Activated naive CD4-positive, alpha-beta T cell treated with anti-CD3 and anti-CD28 coated beads, Interleukin-2, amount 50 U/mL, for 72 hours (primary cell): ENCODE results near the gene SRCAP. TPM values are rescaled to one million over a fixed set of nuclear protein-coding genes. Genes with fewer than 3 reads are reported as not detected.

Experiments
- ATAC-seq, 2 donors: fragments of 150-1000 bp; cut with Tn5 transposase; 2 replicates each; pipeline ENCODE4 v1.10.0; 2021; ENCODE audit warnings: mild to moderate bottlenecking in 2 of 2, moderate library complexity in 2 of 2
- DNase-seq, 2 donors: peaks; one replicate each; pipeline ENCODE4 v3.0.0; 2021 to 2022; ENCODE audit warnings: low spot score in 2 of 2
- H3K27ac Mint-ChIP-seq, 2 donors: one replicate each; pipeline ENCODE4 v1.8.0; 2022; ENCODE audit warnings: mild to moderate bottlenecking in 2 of 2, mixed read lengths in 2 of 2
- H3K36me3 Mint-ChIP-seq, 2 donors: one replicate each; pipeline ENCODE4 v1.8.0; 2022; ENCODE audit warnings: mixed read lengths in 2 of 2
- H3K9me3 Mint-ChIP-seq, 2 donors: one replicate each; pipeline ENCODE4 v1.8.0; 2022; ENCODE audit warnings: mixed read lengths in 2 of 2
- total RNA-seq, 2 donors: library from RNA; stranded (reverse); gene quantifications; one replicate each; pipeline ENCODE4 v1.2.3, GENCODE V29; 2022

SRCAP gene
- total RNA-seq, 2 donors from 2014 or later, result 61.6 to 76.8 TPM

DNA sequence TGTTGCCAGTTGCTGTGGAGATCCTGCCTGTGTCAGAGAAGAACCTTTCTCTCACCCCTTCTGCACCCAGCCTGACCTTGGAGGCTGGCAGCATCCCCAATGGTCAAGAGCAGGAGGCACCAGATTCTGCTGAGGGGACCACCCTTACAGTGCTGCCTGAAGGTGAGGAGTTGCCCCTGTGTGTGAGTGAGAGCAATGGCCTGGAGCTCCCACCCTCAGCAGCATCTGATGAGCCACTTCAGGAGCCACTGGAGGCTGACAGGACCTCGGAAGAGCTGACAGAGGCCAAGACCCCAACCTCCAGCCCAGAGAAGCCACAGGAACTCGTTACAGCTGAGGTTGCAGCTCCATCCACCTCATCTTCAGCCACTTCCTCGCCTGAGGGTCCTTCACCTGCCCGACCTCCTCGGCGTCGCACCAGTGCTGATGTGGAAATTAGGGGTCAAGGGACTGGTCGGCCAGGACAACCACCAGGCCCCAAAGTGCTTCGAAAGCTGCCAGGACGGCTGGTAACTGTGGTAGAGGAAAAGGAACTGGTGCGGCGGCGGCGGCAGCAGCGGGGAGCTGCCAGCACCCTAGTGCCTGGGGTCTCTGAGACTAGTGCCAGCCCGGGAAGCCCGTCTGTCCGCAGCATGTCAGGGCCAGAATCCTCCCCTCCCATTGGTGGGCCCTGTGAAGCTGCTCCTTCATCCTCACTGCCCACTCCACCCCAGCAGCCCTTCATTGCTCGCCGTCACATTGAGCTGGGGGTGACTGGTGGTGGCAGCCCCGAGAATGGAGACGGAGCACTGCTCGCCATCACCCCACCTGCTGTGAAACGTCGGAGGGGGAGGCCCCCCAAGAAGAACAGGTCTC lies 39.0 kb downstream of the SRCAP start:
- DNase-seq (no peak), ATAC-seq (no peak)
- Mint-ChIP-seq H3K9me3 (no peaks in the 10 kb centered on the region), H3K36me3 (peaks cover 17 to 21% of the 10 kb centered on the region in 2 donors), H3K27ac (peak overlapping the region in 1 of 2 donors; percentile 3)

DNA sequence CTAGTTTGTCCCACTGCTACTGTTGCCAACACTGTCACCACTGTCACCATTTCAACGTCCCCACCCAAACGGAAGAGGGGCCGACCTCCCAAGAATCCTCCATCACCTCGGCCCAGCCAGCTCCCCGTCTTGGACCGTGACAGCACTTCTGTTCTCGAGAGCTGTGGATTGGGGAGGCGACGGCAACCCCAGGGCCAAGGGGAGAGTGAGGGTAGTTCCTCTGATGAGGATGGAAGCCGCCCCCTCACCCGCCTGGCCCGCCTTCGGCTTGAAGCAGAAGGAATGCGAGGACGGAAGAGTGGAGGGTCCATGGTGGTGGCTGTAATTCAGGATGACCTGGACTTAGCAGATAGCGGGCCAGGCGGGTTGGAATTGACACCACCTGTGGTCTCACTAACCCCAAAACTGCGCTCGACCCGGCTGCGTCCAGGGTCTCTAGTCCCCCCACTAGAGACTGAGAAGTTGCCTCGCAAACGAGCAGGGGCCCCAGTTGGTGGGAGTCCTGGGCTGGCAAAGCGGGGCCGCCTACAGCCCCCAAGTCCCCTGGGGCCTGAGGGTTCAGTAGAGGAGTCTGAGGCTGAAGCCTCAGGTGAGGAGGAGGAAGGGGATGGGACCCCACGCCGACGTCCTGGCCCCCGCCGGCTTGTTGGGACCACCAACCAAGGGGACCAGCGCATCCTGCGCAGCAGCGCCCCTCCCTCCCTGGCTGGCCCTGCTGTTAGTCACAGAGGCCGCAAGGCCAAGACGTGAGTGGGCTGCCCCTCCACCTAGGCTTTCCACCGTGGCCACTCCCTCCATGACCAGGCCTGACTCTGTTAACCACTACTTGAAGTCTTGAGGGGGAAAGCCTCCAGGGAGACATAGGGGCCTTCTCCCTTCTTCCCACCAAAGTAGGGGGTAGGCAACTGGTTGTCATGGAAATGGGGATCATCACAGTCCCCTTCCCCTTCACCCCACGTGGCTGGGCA lies 40.3 kb downstream of the SRCAP start:
- H3K27ac Mint-ChIP-seq, result peak overlapping the region; percentile 3 to 9
- H3K9me3 Mint-ChIP-seq, result no peaks in the 10 kb centered on the region
- DNase-seq, result no peak
- no peak for ATAC-seq
- H3K36me3 Mint-ChIP-seq, result peaks cover 16 to 24% of the 10 kb centered on the region in 2 donors

DNA sequence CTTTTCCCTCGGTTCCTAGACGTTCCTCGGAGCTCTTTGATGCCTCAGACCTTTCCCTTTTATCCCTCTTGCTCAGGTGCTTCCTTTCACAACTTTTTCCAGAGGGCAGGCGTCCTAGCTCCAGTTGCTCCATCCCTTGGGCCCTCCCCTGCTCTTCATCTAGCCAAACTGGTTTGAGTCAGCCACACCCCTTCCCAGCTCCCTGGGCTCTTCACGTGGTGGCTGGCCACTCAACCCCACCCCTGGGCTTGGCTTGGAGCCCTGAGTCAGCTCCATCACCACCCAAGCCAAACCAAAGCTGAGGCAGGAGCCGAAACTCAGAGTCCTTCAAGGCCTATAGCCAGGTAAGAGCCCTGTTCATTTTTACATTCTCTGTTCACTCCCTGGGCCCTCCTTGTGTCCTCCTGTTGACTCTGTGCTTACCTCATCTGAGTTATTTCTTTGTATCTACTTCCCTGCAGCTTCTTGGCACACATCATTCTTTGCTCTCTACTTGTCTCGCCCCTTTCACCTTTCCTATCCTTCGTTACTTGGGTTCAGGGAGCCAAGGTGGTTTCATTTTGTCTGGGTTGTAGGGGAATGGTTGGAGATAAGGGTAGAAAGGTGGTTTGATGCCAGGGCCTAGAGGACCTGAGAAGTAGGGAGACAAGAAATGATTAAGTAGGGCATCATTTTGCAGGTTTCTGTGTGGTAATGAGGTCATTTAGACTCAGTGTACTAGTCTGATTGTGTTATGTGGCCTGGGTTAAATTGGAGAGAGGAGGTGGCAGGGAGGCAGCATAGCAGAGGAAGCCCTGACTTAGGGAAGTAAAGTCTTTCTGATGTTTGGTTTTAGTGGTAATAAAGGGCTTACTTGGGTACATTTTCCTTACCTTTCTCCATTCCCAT lies 41.6 kb downstream of the SRCAP start:
- Mint-ChIP-seq H3K9me3 (no peaks in the 10 kb centered on the region), H3K27ac (peak overlapping the region; percentile 13 to 15), H3K36me3 (peaks cover 16 to 24% of the 10 kb centered on the region in 2 donors)
- DNase-seq (no peak), ATAC-seq (peak; percentile 49 to 74)

DNA sequence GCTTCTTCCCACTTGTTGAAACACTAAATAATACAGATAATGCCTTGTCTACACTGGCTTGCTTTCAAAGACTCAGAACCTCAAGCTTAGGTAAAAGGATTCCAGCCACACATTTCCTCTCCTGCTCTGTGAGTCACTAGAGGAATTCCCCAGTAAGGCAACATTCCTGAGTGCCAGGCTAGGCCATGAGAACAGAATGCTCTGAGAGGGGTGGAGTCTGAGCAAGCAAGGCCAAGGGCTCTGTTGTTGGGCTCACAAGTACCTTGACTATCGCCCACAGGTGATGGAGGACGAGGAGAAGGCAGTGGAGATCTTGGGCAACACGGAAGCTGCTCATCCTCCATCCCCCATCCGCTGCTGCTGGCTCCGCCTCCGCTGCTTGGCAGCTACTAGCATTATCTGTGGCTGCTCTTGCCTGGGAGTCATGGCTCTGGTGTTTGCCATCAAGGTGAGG lies 42.5 kb downstream of the SRCAP start:
- no peak for DNase-seq
- ATAC-seq, result no peak
- H3K9me3 Mint-ChIP-seq, result no peaks in the 10 kb centered on the region
- H3K27ac Mint-ChIP-seq, result peak overlapping the region; percentile 39 to 47
- H3K36me3 Mint-ChIP-seq, result peaks cover 16 to 18% of the 10 kb centered on the region in 2 donors

DNA sequence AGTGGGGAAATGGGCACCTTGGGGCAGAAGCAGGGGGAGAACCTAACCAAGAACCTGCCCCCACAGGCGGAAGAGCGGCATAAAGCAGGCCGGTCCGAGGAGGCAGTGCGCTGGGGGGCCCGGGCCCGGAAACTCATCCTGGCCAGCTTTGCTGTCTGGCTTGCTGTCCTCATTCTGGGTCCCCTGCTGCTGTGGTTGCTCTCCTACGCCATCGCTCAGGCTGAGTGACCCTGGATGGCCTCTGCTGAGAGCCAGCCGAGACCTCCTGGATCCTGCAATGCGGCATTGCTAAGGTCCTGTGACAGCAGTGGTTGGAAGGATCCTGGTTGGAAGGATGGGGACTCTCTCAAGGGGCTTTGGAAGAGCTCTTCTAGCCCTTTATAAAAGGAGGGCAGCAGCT lies 44.7 kb downstream of the SRCAP start:
- Mint-ChIP-seq H3K27ac (peak overlapping the region; percentile 37 to 86), H3K36me3 (peaks cover 13 to 22% of the 10 kb centered on the region in 2 donors), H3K9me3 (no peaks in the 10 kb centered on the region)
- DNase-seq, result no peak
- ATAC-seq, result no peak

DNA sequence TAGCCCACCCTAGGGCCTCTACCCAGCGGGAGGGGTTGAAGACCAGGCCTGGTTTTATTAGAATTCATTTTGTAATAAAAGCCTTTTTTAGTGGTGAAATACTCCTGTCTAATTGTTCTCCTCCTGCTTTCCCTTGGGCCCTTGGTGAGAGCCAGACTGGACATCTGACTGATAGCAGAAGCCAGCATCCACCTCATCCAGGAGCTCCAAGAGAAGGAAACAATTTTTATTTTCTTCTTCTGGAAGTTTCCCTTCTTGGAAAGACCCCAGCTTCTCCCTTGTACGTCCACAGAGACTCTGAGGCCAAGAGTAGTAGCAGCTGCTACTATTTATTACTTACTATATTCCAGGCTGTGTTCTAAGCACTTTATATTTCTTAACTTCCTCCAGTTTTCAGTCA lies 45.2 kb downstream of the SRCAP start:
- no peak for ATAC-seq
- peaks cover 15 to 24% of the 10 kb centered on the region in 2 donors for H3K36me3 Mint-ChIP-seq
- no peak for DNase-seq
- H3K9me3 Mint-ChIP-seq, result no peaks in the 10 kb centered on the region
- H3K27ac Mint-ChIP-seq, result no peak overlapping the region

DNA sequence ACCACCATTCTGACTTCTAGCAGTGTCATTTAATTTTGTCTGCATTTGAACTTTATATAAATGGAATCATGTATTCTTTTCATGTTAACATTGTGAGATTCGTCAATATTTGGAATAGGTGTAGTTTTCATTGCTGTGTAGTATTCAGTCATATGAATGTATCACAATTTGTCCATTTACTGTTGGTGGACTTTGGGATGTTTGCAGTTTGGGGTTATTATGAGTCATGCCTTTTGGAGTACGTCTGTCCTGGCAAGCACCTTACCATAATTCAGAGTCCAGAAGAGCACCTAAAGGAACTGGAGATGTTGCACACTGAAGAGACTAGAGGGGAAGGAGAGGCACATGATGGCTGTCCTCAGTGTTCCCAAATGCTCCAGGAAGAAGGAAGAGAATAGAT lies 46.1 kb downstream of the SRCAP start:
- ATAC-seq (no peak), DNase-seq (no peak)
- no peak overlapping the region for H3K27ac Mint-ChIP-seq
- no peaks in the 10 kb centered on the region for H3K9me3 Mint-ChIP-seq
- peaks cover 15 to 31% of the 10 kb centered on the region in 2 donors for H3K36me3 Mint-ChIP-seq

DNA sequence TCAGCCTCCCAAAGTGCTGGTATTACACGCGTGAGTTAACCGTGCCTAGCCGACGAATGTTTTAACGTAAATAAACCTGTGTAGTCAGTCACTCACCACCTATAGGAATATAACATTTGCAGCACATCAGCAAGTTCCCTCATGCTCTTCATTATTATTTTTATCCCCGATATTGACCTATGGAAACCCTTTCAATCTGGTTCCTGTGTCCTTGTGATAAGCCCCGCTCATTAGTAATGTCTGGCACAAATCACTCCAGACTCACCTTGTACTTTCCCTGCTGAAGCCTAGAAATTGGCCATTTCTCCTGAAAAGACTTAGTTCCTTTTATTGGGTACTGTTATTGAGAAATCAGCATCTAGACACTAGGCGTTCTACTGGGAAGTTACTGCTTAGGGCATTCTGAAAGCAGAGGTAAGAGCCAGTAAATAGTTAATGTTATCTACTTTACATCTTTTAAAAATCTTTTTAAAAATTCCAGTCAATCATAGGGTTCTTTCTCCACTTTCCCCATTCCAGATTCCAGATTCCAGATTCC lies 47.7 kb downstream of the SRCAP start:
- Mint-ChIP-seq H3K9me3 (no peaks in the 10 kb centered on the region), H3K36me3 (peaks cover 15 to 25% of the 10 kb centered on the region in 2 donors), H3K27ac (peak overlapping the region in 1 of 2 donors; percentile 87)
- DNase-seq (no peak), ATAC-seq (no peak)

DNA sequence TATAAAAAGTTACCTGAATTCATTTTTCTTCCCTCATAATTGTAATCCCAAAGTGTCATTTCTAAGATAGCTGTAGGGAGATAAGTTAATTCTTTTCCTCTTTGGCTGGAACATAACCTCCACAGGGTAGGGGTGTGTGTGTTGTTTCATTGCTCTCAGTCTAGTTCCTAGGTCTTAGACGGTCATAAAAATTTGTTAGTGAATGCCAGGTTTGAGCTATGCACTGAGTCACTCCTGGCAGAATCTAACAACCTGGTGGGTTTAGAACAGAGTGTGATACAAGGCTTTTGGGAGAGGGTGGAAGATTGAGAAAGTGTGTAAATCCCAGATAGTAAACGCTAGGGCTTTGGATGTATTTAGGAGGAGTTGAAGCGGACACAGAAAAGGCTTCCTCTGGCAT lies 48.4 kb downstream of the SRCAP start:
- DNase-seq (no peak), ATAC-seq (no peak)
- Mint-ChIP-seq H3K36me3 (peaks cover 15 to 19% of the 10 kb centered on the region in 2 donors), H3K27ac (peak overlapping the region; percentile 87 to 91), H3K9me3 (no peaks in the 10 kb centered on the region)

DNA sequence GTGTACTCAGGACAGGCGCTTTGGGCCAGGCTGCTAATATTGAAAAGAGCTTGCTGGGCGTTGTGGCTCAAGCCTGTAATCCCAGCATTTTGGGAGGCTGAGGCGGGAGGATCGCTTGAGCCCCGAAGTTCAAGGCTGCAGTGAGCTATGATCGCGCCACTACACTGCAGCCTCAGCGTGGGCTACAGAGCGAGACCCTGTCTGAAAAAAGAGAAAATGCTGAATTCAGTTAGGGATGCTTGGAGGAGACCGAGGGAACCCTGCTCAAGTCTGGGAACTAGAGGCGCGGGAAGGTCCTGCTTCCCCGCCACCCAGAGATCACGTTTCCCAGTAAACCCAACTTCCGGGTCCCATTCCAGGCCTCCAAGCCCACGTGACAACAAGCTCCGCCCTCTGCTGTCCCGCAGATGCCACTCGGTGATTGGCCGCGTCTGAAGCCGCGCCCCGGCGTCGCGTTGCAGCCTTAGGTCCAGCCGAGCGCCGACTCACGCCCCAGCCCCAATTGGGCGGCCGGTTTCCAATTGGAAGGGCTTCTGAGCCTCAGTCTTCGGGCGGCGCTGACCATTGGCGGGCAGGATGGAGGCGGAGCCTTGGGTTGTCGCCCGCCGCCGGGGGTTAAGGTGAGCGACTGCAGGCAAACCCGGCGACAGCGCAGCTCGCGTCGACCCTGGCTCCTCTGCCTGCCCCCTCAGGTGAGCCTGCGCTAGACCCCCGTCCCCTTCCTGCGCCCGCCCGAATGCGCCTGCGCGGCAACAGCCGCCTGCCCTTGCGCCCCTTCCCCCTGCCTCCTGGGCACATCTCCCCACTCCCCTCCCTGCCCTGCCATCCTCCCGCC lies 49.0 kb downstream of the SRCAP start, which contains the start of gene PHKG2:
PHKG2 (plus strand) TSS at position 627 of the 835 bp plus-strand sequence. CDS start 396 bp downstream, outside the sequence.
- ATAC-seq, result peak; percentile 98 to 99
- H3K9me3 Mint-ChIP-seq, result no peaks in the 10 kb centered on the region
- H3K36me3 Mint-ChIP-seq, result peaks cover 15 to 19% of the 10 kb centered on the region in 2 donors
- peak within 1 kb of the TSS; percentile 87 to 98 for H3K27ac Mint-ChIP-seq
- peak; percentile 98 to 99 for DNase-seq

DNA sequence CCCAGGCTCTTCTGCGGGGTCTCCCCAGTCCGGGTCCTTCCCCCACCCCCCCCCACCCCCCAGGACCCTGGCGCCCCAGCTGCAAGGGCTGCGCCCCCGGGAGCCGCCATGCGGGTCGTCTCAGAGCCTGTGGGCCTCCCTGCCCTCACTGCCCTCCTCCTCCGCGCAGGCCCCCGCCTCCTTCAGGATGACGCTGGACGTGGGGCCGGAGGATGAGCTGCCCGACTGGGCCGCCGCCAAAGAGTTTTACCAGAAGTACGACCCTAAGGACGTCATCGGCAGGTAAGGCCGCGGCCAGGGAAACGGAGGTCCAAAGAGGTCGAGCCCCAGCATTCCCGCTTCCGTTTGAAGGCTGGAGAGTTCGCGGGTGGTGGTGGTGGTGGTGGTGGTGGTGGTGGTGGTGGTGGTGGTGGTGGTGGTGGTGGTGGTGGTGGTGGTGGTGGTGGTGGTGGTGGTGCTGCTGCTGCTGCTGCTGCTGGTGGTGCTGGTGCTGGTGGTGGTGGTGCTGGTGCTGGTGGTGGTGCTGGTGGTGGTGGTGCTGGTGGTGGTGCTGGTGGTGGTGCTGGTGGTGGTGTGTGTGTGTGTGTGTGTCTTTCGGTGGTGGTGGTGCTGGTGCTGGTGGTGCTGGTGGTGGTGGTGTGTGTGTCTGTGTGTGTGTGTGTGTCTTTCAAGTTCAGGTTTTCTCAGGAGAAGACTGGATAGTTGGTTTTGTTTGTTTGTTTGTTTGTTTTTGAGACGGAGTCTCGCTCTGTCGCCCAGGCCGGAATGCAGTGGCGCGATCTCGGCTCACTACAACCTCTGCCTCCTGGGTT lies 49.9 kb downstream of the SRCAP start:
- Mint-ChIP-seq H3K9me3 (no peaks in the 10 kb centered on the region), H3K36me3 (peaks cover 9 to 19% of the 10 kb centered on the region in 2 donors), H3K27ac (peak overlapping the region; percentile 87 to 98)
- ATAC-seq (peak; percentile 18 to 31), DNase-seq (peak in 1 of 2 donors; percentile 27)

DNA sequence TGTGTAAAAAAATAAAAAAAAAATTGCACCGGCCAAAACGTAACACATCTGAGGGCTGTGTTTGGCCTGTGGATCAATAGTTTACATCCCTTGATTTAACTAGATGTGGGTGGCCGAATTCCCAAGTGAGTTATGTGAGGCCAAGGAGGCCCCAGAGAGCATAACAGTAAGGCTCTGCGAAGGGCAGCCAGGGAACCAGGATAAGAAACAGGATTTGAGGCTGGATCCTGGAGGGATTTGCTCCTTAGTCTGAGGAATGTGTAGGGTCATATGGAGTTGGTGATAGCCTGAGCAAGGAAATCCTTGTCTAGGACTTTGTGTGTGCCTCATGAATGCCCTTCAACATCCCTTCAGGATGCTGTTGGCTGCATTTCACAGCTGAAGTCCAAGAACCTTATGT lies 51.2 kb downstream of the SRCAP start:
- H3K27ac Mint-ChIP-seq, result no peak overlapping the region
- H3K36me3 Mint-ChIP-seq, result peaks cover 9 to 19% of the 10 kb centered on the region in 2 donors
- no peaks in the 10 kb centered on the region for H3K9me3 Mint-ChIP-seq
- no peak for DNase-seq
- ATAC-seq, result no peak

DNA sequence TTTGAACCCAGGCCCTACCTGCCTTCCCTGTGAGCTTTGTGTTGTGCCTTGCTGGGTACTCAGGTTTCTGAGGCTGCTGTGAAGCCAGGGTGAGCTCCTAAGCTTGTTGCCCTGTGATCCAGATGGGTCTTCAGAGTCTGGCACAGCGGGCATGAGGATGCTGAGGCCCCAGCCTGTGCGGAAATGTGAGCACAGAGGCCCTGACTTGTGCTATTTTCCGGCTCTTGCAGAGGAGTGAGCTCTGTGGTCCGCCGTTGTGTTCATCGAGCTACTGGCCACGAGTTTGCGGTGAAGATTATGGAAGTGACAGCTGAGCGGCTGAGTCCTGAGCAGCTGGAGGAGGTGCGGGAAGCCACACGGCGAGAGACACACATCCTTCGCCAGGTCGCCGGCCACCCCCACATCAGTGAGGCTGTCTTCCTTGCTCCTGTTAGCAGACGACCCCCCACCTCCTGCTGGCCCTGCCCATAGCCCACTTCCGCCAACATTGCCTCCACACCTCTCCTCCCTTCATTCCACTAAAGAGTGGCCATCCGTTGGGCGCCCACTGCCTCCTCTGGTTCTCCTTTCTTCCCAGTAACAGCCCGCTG lies 52.0 kb downstream of the SRCAP start:
- no peaks in the 10 kb centered on the region for H3K9me3 Mint-ChIP-seq
- H3K27ac Mint-ChIP-seq, result peak overlapping the region; percentile 17 to 38
- DNase-seq (no peak), ATAC-seq (no peak)
- H3K36me3 Mint-ChIP-seq, result peaks cover 9 to 19% of the 10 kb centered on the region in 2 donors

DNA sequence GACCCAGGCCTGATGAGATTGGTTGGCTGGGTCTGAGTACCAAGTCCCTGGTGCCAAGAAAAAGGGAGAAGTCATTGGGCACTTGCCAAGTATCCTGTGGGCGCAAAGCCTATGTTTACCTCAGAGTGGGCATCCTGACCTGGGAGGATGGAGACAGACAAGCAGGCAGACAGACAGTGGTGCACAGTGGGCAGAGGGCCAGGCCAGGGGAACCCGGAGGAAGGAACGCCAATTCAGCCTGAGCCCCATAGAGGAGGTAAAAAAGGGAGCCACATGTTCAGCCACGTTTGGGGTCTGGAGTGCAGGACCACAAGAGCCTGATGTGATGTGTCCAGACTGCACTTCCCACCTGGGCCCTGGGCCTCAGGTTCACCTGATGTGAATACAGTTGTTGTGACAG lies 54.6 kb downstream of the SRCAP start:
- ATAC-seq, result no peak
- peaks cover 4 to 14% of the 10 kb centered on the region in 2 donors for H3K36me3 Mint-ChIP-seq
- no peaks in the 10 kb centered on the region for H3K9me3 Mint-ChIP-seq
- H3K27ac Mint-ChIP-seq, result peak overlapping the region in 1 of 2 donors; percentile 82
- DNase-seq, result no peak
